GM12878 (cell line): ENCODE data around the gene HS6ST1. TPM values are rescaled to one million over a fixed set of nuclear protein-coding genes. Genes with fewer than 3 reads are reported as not detected.

Experiments
- ATAC-seq: fragments of 200-7000 bp; cut with Tn5 transposase; 3 replicates; pipeline ENCODE4 v1.9.1; 2020; ENCODE audit warnings: mild to moderate bottlenecking, moderate library complexity
- BruUV-seq: library from RNA; stranded (reverse); fragments of 400-500 nt; replicated peaks from 2 replicates; lab custom pipeline; 2021; lab: Mats Ljungman, UMichigan
- CTCF ChIA-PET: fragments of 300-600 bp; sonication (Branson Sonifier 250); formaldehyde crosslinking; extraction: SDS; loops from one replicate; lab custom pipeline; 2021; ENCODE audit warnings: inconsistent platforms; lab: Yijun Ruan, JAX
- POLR2A ChIA-PET: fragments of 350-600 bp; formaldehyde crosslinking; extraction: SDS; loops from one replicate; lab custom pipeline; 2021; ENCODE audit warnings: inconsistent platforms; lab: Charles Lee
- RAD21 ChIA-PET: fragments of 300-600 bp; sonication (Branson Sonifier 250); formaldehyde crosslinking; loops from one replicate; lab custom pipeline; 2023; ENCODE audit warnings: antibody characterized with exemption; ENCODE audit not compliant: unreplicated experiment; lab: Charles Lee
- SMC1A ChIA-PET: fragments of 300-600 bp; sonication (Branson Sonifier 250); formaldehyde crosslinking; loops from one replicate; lab custom pipeline; 2023; ENCODE audit not compliant: unreplicated experiment, uncharacterized antibody; lab: Charles Lee
- DNase-seq: peaks from one replicate; pipeline ENCODE4 v3.0.0-alpha.2; 2011; ENCODE audit warnings: low read depth, low spot score
- FAIRE-seq: peaks from 3 replicates; lab custom pipeline; 2011; peaks lifted over from hg19 to GRCh38; lab: Jason Lieb, UNC
- H2AFZ ChIP-seq: 2 replicates; pipeline ENCODE4 v1.6.0; 2011; ENCODE audit warnings: low read depth, low read length, control low read depth; ENCODE audit not compliant: control insufficient read depth
- H3K27ac ChIP-seq: 2 replicates; pipeline ENCODE4 v1.5.1; 2011; ENCODE audit warnings: control low read depth; ENCODE audit not compliant: control insufficient read depth, insufficient read depth
- H3K27me3 ChIP-seq, 2 experiments: replicated peaks in 1 of 2; 2 replicates each; pipeline versions ENCODE4 v1.6.0 to v1.6.1; 2011; ENCODE audit warnings: low read length in 1 of 2; ENCODE audit not compliant: control insufficient read depth in 2 of 2, insufficient read depth in 2 of 2
- H3K36me3 ChIP-seq, 2 experiments: 2 replicates each; pipeline ENCODE4 v1.5.1; 2011; ENCODE audit warnings: low read length in 1 of 2; ENCODE audit not compliant: control insufficient read depth in 2 of 2, insufficient read depth in 2 of 2
- H3K4me1 ChIP-seq: 2 replicates; pipeline ENCODE4 v1.6.1; 2011; ENCODE audit warnings: mild to moderate bottlenecking, low read length, moderate library complexity, mixed read lengths; ENCODE audit not compliant: control insufficient read depth, insufficient read depth
- H3K4me2 ChIP-seq: 2 replicates; pipeline ENCODE4 v1.6.0; 2011; ENCODE audit warnings: control low read depth; ENCODE audit not compliant: control insufficient read depth, insufficient read depth
- H3K4me3 ChIP-seq: fragments of 200-600 bp; sonication (generic); 2 replicates; pipeline ENCODE4 v1.5.1; 2016
- H3K79me2 ChIP-seq: 2 replicates; pipeline ENCODE4 v1.6.0; 2011; ENCODE audit warnings: low read length; ENCODE audit not compliant: control insufficient read depth, insufficient read depth
- H3K9ac ChIP-seq: 2 replicates; pipeline ENCODE4 v1.8.0; 2011; ENCODE audit warnings: low read length, control low read depth, mixed read lengths; ENCODE audit not compliant: control insufficient read depth, insufficient read depth
- H3K9me3 ChIP-seq: replicated peaks from 3 replicates; pipeline ENCODE4 v1.5.1; 2011; ENCODE audit warnings: mild to moderate bottlenecking, low read length; ENCODE audit not compliant: control insufficient read depth, insufficient read depth
- H4K20me1 ChIP-seq: 2 replicates; pipeline ENCODE4 v1.6.0; 2011; ENCODE audit not compliant: control insufficient read depth, insufficient read depth
- ATF3 ChIP-seq: IDR thresholded peaks from 2 replicates; pipeline ENCODE4 v1.6.1; 2011; ENCODE audit warnings: low read depth, mild to moderate bottlenecking, low read length, moderate library complexity, borderline replicate concordance; ENCODE audit errors: extremely low read depth
- CREB1 ChIP-seq: IDR thresholded peaks from 2 replicates; pipeline ENCODE4 v1.6.1; 2012; ENCODE audit warnings: low read depth, mild to moderate bottlenecking, inconsistent platforms
- CTCF ChIP-seq, 3 experiments: IDR thresholded peaks in 2 of 3; conservative IDR thresholded peaks in 1 of 3; 2 replicates each; pipeline ENCODE4 v1.5.1; 2011; ENCODE audit warnings: low read depth in 3 of 3, low read length in 3 of 3, mild to moderate bottlenecking in 3 of 3, control low read depth in 2 of 3, moderate library complexity in 2 of 3, inconsistent platforms in 1 of 3, mixed read lengths in 1 of 3; ENCODE audit not compliant: control insufficient read depth in 2 of 3, insufficient read depth in 1 of 3; ENCODE audit errors: extremely low read depth in 1 of 3
- E2F4 ChIP-seq: IDR thresholded peaks from 2 replicates; pipeline ENCODE4 v1.6.1; 2012; ENCODE audit warnings: low read depth, low read length, improper control_type of control experiment
- HDGF ChIP-seq: fragments of 450-650 bp; IDR thresholded peaks from 2 replicates; pipeline ENCODE4 v1.6.1; 2016; ENCODE audit warnings: antibody characterized with exemption
- NKRF ChIP-seq: fragments of 450-650 bp; conservative IDR thresholded peaks from 2 replicates; pipeline ENCODE4 v1.6.1; 2017; ENCODE audit warnings: mild to moderate bottlenecking, moderate library complexity
- SMAD5 ChIP-seq: IDR thresholded peaks from 2 replicates; pipeline ENCODE4 v1.6.1; 2016; ENCODE audit warnings: antibody characterized with exemption, low read depth
- SREBF2 ChIP-seq: IDR thresholded peaks from 2 replicates; pipeline ENCODE4 v1.6.1; 2012; ENCODE audit warnings: mild to moderate bottlenecking, low read length
- ZBED1 ChIP-seq: IDR thresholded peaks from 2 replicates; pipeline ENCODE4 v1.6.1; 2016; ENCODE audit warnings: borderline replicate concordance
- ZNF384 ChIP-seq: IDR thresholded peaks from 2 replicates; pipeline ENCODE4 v1.6.1; 2012; ENCODE audit warnings: low read depth, mild to moderate bottlenecking, low read length, improper control_type of control experiment, borderline replicate concordance
- WGBS: methylation state at CpG from one replicate; pipeline ENCODE4 v1.1.6; 2016; ENCODE audit warnings: low lambda C conversion rate; ENCODE audit not compliant: insufficient replicate concordance, insufficient coverage; ENCODE audit errors: missing lambda C conversion rate; 5-methylcytosine and 5-hydroxymethylcytosine counted together
- in situ Hi-C: fragments of 300-500 bp; cut with MboI; formaldehyde crosslinking; loops from 9 replicates; pipeline ENCODE4 v1.14.3; 2018; ENCODE audit warnings: mixed read lengths
- intact Hi-C: fragments of 100-400 bp; cut with micrococcal nuclease; formaldehyde crosslinking; loops from one replicate; pipeline ENCODE4 v1.14.2; 2022; ENCODE audit not compliant: unreplicated experiment
- polyA plus RNA-seq, 11 experiments: library from polyadenylated mRNA; depleted of rRNA in 4 of 11; unstranded in 6 of 11; stranded (reverse) in 5 of 11; fragments of >200 nt; fragmentation: Nextera tagmentation in 4 of 11; fragmentation: Illumina TruSeq in 1 of 11; extraction: Ambion mirVana in 4 of 11; extraction: Trizol in 1 of 11; gene quantifications; 1 replicate in 1 of 11; 2 replicates in 10 of 11; pipeline versions ENCODE4 v1.2.1 to v1.2.3, GENCODE V29; 2011 to 2016; ENCODE audit warnings: inconsistent platforms in 2 of 11, missing spikeins in 2 of 11, low read depth in 1 of 11
- total RNA-seq, 4 experiments: library from RNA; depleted of rRNA in 3 of 4; stranded (reverse); fragments of >200 nt in 3 of 4; fragmentation: Illumina TruSeq in 1 of 4; extraction: Trizol in 1 of 4; gene quantifications; 2 replicates each; pipeline versions ENCODE4 v1.2.1 to v1.2.3, GENCODE V29; 2013 to 2021

Gene HS6ST1
- total and polyA plus RNA-seq, 10 of the 15 experiments (the other 5 are each of a cell fraction or from before 2014, with no cell fraction given) = 0.48 to 17.0 (median 4.7) TPM

- ChIA-PET POLR2A (no interaction called here), CTCF (no interaction called here), SMC1A (no interaction called here), RAD21 (no interaction called here)
- no peak for DNase-seq
- no peak overlapping the region for H3K4me3 ChIP-seq
- peaks cover 15% of the 10 kb centered on the region for H3K79me2 ChIP-seq
- H3K9ac ChIP-seq = no peak overlapping the region
- H3K27ac ChIP-seq = no peak overlapping the region
- TF ChIP-seq CTCF (IDR thresholded peaks at IDR 0.05 in 2 of 3, conservative IDR thresholded peaks at IDR 0.05 in 1 of 3; ENCODE audit: control insufficient read depth in 2 of 3, extremely low read depth in 1 of 3, insufficient read depth in 1 of 3, low read depth in 3 of 3, low read length in 3 of 3) (peak in 2 of 3 experiments; percentile 7 to 19; a peak in 1 of 6 replicates), ZBED1 (no peak)
- H2AFZ ChIP-seq = no peak overlapping the region
- H4K20me1 ChIP-seq = peaks cover 7% of the 10 kb centered on the region
- H3K9me3 ChIP-seq = no peaks in the 10 kb centered on the region
- H3K36me3 ChIP-seq = peaks cover 0 to 2% of the 10 kb centered on the region in 2 experiments; a peak in 2 of 4 replicates
- peak overlapping the region; percentile 17; the same call in 1 of the 2 replicates for H3K4me2 ChIP-seq
- no peak for ATAC-seq
- FAIRE-seq = no peak
- intact Hi-C loops = no loop called here
- no TSS peak for BruUV-seq
- 84% methylated on average over 8 of the region's 8 CpGs for WGBS
- peaks cover 15% of the 10 kb centered on the region for H3K4me1 ChIP-seq
- no peaks in the 10 kb centered on the region for H3K27me3 ChIP-seq
- in situ Hi-C loops = no loop called here
These were observed 5.4 kb downstream of the HS6ST1 start for GRCh38 chr2:128313091-128313836.

GRCh38 chr2:128312411-128312810 lies 6.3 kb downstream of the HS6ST1 start:
- peaks cover 7% of the 10 kb centered on the region for H4K20me1 ChIP-seq
- FAIRE-seq = no peak

More at GRCh38 chr2:128312411-128312810, 6.3 kb downstream of the HS6ST1 start:
- Histone ChIP-seq H3K4me1 (peaks cover 15% of the 10 kb centered on the region), H3K4me2 (no peak overlapping the region), H3K27ac (no peak overlapping the region)
- SMC1A ChIA-PET = no interaction called here
- in situ Hi-C loops = no loop called here
- 95% methylated on average over 6 of the region's 6 CpGs for WGBS
- TF ChIP-seq ZNF384 (no peak), SMAD5 (no peak), SREBF2 (no peak), ATF3 (no peak), NKRF (no peak), CREB1 (no peak), HDGF (no peak), E2F4 (no peak)
- TF ChIP-seq, all 136 proteins: peak for 0
- peaks cover 0 to 2% of the 10 kb centered on the region in 2 experiments; a peak in 2 of 4 replicates for H3K36me3 ChIP-seq
- H3K9me3 ChIP-seq = no peaks in the 10 kb centered on the region
- H2AFZ ChIP-seq = no peak overlapping the region
- peaks cover 11% of the 10 kb centered on the region for H3K79me2 ChIP-seq
- ATAC-seq (no peak), DNase-seq (no peak)
- BruUV-seq = no TSS peak
- CTCF ChIA-PET = no interaction called here
- H3K27me3 ChIP-seq = no peaks in the 10 kb centered on the region
- POLR2A ChIA-PET = no interaction called here
- H3K9ac ChIP-seq = no peak overlapping the region
- no peak overlapping the region for H3K4me3 ChIP-seq
- intact Hi-C loops = no loop called here
- RAD21 ChIA-PET = no interaction called here
